GM21515 (cell line): ENCODE measurements around the gene METTL17.
"Not testable (repeated sequence)": the region's sequence is repeated elsewhere in the genome, so short reads cannot be mapped to it uniquely, and the experiment has no call there.

ENCODE experiments used
- ATAC-seq: cut with Tn5 transposase; IDR thresholded peaks from one replicate; pipeline ENCODE4 v1.9.1; 2021; ENCODE audit not compliant: unreplicated experiment

The METTL17 gene, protein sequence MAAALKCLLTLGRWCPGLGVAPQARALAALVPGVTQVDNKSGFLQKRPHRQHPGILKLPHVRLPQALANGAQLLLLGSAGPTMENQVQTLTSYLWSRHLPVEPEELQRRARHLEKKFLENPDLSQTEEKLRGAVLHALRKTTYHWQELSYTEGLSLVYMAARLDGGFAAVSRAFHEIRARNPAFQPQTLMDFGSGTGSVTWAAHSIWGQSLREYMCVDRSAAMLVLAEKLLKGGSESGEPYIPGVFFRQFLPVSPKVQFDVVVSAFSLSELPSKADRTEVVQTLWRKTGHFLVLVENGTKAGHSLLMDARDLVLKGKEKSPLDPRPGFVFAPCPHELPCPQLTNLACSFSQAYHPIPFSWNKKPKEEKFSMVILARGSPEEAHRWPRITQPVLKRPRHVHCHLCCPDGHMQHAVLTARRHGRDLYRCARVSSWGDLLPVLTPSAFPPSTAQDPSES

DNA sequence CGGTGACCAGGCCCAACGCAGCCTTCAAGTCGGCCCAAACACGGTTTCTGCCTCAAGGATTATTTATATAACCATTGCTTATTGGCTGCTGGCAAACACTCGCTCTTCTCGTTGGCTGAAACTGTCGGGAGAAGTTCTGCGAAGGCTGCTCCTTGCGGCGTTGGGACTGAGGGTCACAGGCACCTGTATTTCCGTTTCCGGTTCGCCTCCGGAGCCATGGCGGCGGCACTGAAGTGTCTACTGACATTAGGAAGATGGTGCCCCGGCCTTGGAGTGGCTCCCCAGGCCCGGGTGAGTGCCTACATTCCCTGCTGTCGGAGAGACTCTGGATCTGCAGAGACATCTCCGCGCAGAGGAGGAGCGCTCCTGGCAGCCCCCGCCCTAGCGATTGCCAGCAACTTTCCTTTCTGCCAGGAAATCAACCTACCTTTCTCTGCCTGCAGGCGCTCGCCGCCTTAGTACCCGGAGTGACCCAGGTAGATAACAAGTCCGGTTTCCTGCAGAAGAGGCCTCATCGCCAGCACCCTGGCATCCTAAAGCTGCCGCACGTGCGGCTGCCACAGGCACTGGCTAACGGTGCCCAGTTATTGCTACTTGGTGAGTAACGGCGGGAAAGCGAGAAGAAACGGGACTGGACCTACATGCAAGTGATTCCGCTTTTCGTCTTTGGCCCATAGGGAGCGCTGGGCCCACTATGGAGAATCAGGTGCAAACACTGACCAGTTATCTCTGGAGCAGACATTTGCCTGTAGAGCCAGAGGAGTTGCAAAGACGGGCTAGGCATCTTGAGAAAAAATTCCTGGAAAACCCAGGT lies at the start of gene METTL17:
Gene METTL17, plus strand, starts transcription at position 194 of the 814 bp plus-strand sequence. Its CDS starts 23 bp downstream, at position 217.
- peak; percentile 96 for ATAC-seq

DNA sequence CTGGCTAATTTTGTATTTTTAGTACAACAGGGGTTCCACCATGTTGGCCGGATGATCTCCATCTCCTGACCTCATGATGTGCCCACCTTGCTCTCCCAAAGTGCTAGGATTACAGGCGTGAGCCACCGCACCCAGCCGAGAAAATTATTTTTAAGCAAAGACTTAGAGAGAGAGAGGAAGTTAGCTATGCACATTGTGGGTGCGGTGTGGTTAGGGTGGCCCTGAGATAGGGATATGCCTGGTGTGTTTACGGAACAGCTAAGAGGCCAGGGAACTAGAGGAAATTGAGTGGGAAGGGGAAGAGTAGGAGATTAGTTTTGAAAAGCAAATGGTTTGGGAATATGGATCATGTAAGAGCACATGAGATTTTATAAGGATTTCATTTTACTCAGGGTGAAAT lies 44.6 kb upstream of the METTL17 start:
- not testable (repeated sequence) for ATAC-seq

DNA sequence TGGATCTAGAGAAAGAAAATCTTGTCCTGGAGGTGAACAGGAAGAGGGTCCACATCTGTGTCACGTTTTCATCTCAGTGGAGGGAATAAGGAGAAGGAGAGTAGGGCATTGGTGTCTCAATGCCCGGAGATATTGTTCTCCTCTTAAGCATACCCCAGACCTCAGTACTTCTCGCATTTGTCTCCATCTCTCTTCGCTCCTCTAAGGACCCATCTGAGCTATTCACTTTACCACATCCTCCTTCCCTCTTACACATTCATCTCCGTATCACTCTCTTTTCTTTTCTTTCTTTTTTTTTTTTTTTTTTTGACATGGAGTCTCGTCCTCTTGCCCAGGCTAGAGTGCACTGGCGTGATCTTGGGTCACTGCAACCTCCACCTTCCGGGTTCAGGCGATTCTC lies 43.1 kb upstream of the METTL17 start:
- ATAC-seq, result not testable (repeated sequence)

DNA sequence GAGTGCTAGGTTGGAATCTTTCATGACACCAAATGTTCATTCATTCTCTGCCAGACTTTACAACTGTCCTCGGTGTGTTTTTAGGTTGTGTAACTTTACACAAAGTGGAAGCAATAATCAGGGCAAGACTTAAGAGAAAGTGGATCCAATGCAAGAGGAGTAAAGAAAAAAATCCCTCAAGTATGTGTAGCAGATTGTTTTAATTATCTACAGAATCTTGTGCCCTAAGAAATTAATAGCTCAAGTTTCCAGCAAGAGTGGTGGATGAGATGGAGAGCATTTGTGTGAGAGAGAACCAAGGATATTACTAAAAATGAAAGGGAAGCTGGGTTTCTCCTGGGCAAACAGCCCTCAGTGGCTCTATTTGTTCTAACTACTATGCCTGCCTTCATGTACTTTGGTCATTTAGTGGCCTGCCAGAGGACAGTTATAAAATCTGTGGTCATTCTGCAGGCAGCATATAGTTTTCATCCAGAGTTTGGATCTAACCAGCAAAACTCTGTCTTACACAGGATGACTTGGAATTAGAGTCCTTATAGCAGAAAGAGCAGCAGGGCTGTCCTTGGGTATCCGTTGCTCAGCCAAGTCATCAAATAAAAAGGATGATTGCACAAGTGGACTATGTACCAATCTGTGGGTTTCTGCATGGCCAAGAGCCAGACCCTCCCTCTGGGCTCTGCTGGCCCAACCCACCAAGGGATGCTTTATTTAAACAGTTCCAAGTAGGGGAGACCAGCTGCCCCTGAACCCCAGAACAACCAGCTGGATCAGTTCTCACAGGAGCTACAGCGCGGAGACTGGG lies 34.8 kb upstream of the METTL17 start, which contains the start of gene RNASE2:
Gene RNASE2, plus strand, starts transcription at position 752 of the 802 bp plus-strand sequence. CDS start 285 bp downstream, outside the sequence.
- not testable (repeated sequence) for ATAC-seq

DNA sequence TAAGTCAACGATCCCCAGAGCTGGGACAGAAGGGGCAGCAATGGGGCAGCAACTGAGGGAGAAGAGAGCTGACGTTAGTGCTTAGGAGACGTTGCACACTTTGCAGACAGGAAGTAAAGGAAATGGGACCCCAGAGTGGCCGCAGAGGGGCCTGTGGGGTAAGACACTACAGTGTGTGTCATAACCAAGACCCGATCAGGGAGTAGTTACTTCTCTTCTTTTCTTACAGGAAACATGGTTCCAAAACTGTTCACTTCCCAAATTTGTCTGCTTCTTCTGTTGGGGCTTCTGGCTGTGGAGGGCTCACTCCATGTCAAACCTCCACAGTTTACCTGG lies 34.3 kb upstream of the METTL17 start:
- not testable (repeated sequence) for ATAC-seq

DNA sequence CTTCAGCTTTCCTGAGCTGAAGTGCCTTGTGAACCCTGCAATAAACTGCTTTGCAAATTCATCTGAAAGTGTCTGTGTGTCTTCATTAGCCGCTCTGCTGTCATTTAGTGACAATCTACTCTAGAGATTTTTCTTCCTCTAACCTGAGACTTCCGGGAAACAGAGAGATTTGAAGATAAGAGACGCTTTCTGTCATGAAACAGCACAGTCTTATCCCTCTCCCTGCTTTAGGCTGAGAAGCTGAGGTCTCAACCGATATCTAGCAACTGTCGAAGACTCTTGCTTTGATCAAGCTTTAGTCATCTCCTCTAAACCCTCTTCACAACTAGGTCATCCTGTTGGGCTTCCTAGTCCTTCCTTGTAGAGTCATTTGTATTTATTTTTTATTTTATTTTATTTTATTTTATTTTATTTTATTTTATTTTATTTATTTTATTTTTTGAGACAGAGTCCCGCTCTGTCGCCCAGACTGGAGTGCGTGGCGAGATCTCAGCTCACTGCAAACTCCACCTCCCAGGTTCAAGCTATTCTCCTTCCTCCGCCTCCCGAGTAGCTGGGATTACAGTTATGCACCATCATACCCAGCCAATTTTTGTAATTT lies 33.3 kb upstream of the METTL17 start:
- no peak for ATAC-seq

DNA sequence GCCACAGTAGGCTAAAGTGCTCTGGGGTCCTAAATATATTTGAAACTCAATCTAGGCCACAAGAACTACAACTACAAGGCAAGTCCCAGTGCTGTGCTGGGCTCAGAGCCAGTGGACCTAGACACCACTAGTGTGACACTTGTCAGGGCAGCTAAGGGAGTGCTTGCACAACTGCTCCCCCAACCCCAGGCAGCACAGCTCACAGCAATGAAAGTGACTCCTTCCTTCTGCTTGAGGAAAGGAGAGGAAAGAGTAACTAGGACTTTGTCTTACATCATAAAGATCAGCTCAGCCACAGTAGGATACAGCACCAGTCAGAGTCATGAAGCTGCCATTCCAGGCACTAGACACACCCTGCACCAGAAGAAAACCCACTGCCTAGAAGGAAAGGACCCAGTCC lies 30.8 kb upstream of the METTL17 start:
- ATAC-seq, result not testable (repeated sequence)

DNA sequence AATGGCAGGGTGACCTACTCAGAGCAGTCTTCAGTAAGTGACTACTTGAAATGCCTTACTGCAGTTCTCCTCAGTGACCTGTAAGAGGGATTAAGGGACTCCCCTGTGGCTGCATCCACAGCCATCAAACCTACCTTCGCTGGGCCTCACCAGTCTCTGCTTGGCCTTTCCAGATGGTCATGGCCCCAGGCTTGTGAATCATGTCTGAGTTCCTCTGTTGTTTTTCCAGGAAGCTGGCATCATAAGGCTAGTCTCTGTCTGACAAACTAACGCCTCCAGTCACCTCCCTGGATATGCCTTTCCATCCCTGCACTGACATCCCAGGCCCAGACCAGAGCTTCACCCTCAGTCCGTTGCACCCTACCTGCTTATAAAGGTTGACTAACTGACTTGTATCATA lies 20.4 kb upstream of the METTL17 start:
- no peak for ATAC-seq

DNA sequence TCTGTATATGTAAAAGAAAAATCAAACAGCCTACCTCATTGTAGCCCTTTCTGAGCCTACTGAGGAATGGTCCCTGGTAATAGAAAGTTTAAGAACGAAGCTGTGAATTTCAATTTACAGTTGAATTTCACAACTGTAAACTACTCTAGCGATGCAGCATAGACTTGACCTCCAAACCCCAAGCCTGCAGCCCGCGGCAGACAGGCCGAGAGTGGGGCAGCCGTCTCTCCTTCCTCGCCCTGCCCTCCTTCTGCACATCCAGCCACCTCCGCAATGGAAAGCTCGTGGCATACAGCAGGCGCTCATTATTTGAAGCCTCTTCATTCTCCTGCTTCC lies 19.2 kb upstream of the METTL17 start:
- peak; percentile 8 for ATAC-seq

DNA sequence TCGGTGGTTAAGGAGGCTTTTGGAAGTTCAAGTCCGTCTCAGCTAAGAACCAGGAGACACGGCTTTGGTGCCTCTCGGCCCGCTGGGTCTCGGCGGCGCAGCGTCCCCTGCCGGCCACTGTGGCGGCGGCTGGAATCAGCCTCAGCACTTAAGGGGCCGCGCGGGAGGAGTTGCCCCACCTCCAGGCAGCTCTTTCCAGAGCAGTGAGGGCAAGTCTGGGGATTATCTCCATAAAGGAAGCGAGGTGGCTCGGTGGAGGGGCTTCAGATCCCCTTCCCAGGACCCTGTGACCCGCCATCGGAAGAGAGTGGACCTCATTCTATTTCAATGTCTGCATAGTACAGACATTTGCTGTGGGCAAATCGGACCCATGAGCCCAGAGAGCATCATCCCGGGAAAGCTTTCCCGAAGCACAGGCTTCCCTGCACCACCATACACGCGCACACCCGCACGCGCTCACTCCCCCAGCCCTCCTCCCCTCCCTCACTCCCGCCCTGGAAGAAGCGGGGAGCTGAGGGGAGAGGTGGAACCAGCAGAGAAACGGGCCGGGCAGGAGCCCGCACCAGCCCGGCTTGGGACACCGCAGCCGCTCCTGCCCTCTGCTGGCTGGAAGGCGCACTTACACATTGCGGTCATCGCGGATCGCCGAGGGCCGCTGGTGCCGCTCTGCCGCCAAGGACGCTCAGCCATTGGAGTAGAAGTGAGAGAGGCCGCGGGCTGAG lies 18.6 kb upstream of the METTL17 start:
- ATAC-seq, result peak; percentile 85

DNA sequence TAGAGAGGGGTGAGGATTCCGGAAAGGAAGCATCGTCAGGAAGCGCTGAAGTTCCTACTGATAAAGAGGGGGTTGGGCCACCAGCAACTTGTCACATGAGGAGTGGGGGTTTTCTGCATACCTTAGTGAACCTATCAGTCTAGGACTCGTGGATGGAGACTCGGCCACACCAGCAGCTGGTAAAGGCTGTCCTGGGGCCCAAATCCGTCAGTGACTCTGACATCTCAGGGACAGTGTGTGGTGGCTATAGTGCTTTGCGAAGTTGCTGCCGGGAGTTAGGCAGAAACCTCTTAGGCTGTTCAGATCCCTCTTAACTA lies 18.1 kb upstream of the METTL17 start:
- ATAC-seq, result peak; percentile 17

DNA sequence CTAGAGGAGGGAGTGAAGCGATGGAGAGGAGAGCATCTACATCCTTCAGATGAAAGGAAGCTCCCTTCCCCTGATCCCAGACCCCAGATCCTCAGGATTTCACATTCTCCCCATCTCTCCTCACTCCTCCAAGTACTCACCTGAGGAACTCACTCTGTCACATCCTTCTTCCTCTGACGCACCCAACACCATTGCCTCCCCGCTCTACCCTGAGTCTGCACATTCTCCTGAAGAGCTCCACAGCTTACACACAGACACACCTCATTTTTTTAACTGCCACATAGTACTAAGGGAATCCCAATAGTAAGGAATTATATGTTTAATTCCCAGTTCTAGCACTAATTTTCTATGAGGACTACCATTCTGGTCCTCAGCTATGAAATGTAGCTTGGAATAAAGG lies 16.3 kb upstream of the METTL17 start:
- no peak for ATAC-seq

DNA sequence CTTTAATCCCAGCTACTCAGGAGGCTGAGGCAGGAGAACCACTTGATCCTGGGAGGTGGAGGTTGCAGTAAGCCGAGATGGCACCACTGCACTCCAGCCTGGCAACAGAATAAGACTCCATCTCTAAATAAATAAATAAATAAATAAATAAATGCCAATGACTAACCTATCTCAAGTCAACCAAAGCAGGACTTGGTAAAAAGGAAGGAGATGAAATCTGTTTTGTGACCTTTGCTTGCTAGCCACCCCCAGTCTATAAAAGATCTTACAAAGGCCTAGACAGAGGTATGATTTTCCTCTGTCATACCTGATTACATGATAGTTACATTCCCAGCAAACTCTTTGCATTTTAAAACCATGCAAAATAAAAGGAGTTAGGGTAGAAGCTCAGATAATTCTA lies 13.5 kb upstream of the METTL17 start:
- ATAC-seq, result no peak

DNA sequence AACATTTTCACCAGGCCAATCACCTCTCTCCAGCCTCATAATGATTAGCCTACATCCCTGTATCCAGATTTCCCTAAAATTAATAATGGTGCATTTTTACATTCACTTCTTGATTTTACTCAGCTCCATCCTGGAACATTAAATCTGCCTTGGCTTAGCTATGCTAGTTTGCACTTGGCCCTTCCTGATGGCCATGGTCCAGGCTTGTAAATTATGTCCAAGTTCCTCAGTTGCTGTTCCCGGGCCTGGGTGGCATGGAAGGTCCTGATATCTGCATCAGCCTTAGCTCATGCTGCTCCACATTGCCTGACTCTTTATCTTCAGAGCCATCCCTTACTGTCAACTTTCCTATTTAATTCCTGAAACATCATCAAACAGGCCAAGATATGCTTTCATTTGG lies 11.1 kb upstream of the METTL17 start:
- ATAC-seq, result no peak

DNA sequence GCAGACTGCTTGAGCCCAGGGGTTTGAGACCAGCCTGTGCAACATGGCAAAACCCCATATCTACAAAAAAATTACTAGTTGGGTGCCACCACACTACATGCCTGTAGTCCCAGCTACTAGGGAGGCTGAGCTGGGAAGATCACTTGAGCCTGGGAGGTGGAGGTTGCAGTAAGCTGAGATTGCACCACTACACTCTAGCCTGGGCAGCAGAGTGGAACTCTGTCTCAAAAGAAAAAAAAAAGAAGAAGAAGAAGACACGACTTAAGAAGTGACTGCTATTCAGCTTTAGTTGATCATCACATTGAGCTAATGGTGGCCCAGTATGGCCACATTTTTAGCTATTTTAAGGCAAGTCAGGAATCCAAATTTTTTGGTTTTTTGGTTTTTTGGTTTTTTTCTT lies 8.9 kb upstream of the METTL17 start:
- no peak for ATAC-seq

DNA sequence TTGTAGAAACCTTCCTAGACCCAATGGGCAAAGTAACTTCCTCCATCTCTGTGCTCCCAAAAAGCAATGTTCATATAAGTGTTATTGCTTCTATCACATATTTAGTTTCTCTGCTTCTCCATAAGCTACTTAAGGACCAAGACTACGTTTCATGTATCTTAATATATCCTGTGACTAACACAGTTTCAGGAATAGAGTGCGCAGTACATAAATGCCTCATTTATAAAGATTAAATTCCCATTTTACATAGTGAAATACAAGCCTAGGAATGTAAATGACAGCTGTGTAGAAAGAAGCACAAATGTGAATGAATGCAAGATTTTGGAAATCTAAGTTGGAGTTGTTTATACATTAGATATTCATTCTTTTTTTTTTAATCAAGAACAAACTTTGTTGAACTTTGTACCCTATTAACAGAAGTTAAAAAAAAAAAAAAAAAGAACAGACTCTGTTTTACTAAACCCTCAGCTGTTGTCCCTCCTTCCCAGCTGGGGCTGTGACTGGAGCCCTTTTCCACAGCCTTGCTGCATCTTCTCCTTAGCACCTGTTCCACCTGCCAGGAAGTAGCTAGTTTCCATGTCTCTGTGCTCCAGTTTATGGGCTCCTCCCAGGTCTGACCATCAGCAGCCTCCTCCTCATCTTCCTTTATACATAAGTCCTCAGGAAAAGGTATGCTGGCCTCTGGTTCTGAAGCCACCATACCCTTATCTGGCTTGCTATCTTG lies 7.0 kb upstream of the METTL17 start:
- ATAC-seq, result no peak

DNA sequence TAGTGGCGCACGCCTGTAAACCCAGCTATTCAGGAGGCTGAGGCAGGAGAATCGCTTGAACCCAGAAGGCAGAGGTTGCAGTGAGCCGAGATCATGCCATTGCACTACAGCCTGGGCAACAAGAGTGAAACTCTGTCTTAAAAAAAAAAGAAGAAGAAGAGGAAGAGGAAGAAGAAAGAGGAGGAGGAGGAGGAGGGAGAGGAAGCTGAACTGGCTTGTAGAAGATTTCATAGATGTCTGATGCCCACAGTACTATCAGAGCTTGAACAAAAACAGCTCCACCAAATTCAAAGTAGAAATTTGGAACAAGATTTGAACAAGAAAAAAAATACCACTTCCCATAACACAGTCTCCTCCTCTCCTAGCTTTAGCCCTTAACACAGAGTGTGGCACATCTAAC lies 4.1 kb upstream of the METTL17 start:
- ATAC-seq, result not testable (repeated sequence)

DNA sequence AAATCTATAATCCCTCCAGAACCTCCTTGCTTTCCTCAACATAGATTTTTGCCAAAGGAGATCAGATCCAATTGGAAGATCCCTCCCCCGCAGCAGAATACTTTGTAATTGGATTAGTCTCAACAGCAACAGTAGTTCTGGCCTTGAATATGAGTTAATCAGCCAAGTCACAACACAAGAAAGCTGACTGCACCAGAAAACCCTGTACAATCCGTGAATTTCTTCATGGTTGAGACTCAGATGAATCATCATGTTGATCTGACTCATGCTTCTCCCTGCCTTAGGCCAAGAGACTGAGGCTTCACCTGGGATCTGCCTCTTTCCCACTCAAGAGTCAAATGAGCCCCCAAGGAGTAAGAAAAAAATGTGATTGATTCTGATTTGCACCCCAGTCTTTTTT lies 3.0 kb upstream of the METTL17 start:
- ATAC-seq, result no peak

DNA sequence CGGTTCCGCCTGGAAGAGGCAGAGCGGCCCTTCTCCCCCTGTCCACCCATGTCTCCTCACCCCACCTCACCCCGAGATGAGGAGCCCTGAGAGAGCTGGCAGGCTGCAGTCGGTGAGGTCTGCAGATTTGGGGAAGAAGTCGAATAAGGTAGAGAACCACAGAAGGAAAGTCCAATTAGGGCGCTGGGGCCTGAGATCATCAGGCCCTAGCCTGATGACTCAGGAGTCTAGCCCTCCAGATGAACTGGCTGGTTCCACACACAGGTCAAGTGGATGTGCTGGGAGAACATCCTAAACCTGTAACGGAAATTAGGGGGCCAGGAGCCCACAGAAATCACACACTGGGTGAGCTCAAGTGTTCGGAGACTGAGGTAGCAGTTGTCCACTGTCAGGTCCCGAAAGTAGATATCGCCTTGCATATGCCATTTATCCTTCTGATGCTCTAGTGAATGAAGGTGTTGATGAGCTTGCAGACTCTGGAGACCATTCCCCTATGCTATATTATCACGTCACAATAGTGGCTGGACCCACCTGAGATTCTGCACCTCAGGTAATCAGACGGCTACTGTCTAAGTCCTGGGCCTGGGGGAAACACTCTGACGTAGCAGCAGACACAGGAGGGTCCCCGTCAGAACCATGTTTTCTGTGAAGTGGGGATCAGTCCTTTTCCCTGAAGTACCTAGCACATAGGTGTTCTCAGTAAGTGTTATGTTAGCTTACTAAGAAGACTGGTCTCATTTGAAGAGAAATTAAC lies 886 bp upstream of the METTL17 start:
- no peak for ATAC-seq
